GM19238 (cell line): Measurements from ENCODE around the gene ZHX3.

Source experiments
- DNase-seq: peaks from one replicate; pipeline ENCODE4 v3.0.0; 2011; ENCODE audit warnings: low spot score; ENCODE audit not compliant: insufficient read length

Gene ZHX3

GRCh38 chr20:41355598-41356203, 38.2 kb upstream of the ZHX3 start:
- DNase-seq: no peak

- no peak for DNase-seq
Measured at GRCh38 chr20:41355192-41355591, 37.7 kb upstream of the ZHX3 start.

GRCh38 chr20:41353530-41353929, 36.0 kb upstream of the ZHX3 start:
- DNase-seq: no peak

- DNase-seq: no peak
Measured at GRCh38 chr20:41352666-41353065, 35.1 kb upstream of the ZHX3 start.

GRCh38 chr20:41352106-41352505, 34.6 kb upstream of the ZHX3 start:
- DNase-seq: no peak

- DNase-seq: no peak
Measured at GRCh38 chr20:41350408-41350962, 33.0 kb upstream of the ZHX3 start.

GRCh38 chr20:41349943-41350342, 32.4 kb upstream of the ZHX3 start:
- DNase-seq: no peak

GRCh38 chr20:41349266-41349665, 31.7 kb upstream of the ZHX3 start:
- DNase-seq: no peak

- DNase-seq: no peak
Measured at GRCh38 chr20:41348430-41349172, 31.1 kb upstream of the ZHX3 start.

GRCh38 chr20:41347523-41348429, 30.2 kb upstream of the ZHX3 start:
- DNase-seq: no peak

- DNase-seq: no peak
Measured at GRCh38 chr20:41345729-41346067, 28.2 kb upstream of the ZHX3 start.

GRCh38 chr20:41344938-41345728, 27.6 kb upstream of the ZHX3 start:
- DNase-seq: no peak

GRCh38 chr20:41344477-41344876, 26.9 kb upstream of the ZHX3 start:
- DNase-seq: no peak

GRCh38 chr20:41342474-41343464, 25.2 kb upstream of the ZHX3 start:
- no peak for DNase-seq

- DNase-seq: peak; percentile 58
Measured at GRCh38 chr20:41340327-41341055, 23.0 kb upstream of the ZHX3 start, which contains the start of gene LPIN3. Gene LPIN3, plus strand, starts transcription at chr20:41340821. Its CDS starts 4,983 bp downstream, at chr20:41345804.

- peak; percentile 76 for DNase-seq
Measured at GRCh38 chr20:41339957-41340326, 22.4 kb upstream of the ZHX3 start.

- no peak for DNase-seq
Measured at GRCh38 chr20:41336711-41337492, 19.4 kb upstream of the ZHX3 start.

GRCh38 chr20:41335591-41335990, 18.1 kb upstream of the ZHX3 start:
- DNase-seq: no peak
